ENCODE measurements around the gene RNU7-1.

RNU7-1 gene

GRCh38 chr12:6955108-6956020, 11.7 kb downstream of the RNU7-1 start:
- DNase-seq (ENCODE audit: low read depth): no peak
- no peak overlapping the region for H3K4me3 ChIP-seq (ENCODE audit: low read length)
- TF ChIP-seq, protein P1, sequence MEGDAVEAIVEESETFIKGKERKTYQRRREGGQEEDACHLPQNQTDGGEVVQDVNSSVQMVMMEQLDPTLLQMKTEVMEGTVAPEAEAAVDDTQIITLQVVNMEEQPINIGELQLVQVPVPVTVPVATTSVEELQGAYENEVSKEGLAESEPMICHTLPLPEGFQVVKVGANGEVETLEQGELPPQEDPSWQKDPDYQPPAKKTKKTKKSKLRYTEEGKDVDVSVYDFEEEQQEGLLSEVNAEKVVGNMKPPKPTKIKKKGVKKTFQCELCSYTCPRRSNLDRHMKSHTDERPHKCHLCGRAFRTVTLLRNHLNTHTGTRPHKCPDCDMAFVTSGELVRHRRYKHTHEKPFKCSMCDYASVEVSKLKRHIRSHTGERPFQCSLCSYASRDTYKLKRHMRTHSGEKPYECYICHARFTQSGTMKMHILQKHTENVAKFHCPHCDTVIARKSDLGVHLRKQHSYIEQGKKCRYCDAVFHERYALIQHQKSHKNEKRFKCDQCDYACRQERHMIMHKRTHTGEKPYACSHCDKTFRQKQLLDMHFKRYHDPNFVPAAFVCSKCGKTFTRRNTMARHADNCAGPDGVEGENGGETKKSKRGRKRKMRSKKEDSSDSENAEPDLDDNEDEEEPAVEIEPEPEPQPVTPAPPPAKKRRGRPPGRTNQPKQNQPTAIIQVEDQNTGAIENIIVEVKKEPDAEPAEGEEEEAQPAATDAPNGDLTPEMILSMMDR (conservative IDR thresholded peaks at IDR 0.05; ENCODE audit: low read depth, low read length): no peak

DNA sequence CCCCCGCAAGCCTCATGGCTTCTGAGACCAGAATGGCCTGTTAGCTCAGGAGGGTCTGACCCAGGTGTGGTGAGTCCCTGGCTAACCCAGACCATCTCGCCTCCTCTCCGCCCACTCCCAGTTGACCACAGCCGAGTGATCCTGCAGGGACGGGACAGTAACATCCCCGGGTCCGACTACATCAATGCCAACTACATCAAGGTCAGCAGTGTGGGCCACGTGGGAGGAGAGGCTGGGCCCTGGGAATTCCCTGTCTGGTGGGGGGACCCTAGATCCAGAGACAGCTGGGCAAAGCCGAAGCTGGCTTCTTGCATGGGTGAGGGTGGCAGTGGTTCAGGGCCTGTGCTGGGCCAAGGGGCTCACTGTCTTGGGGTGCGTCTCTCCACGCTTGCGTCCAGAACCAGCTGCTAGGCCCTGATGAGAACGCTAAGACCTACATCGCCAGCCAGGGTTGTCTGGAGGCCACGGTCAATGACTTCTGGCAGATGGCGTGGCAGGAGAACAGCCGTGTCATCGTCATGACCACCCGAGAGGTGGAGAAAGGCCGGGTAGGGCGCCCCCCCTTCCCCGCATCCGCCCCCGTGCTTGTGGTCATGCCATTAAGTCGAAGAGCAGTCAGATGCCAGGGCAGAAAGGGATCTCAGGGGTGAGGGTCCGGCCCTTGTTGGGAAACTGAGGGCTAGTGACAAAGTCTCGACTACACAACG, 12.6 kb downstream of the RNU7-1 start:
- no peak for DNase-seq (ENCODE audit: low read depth)
- TF ChIP-seq, protein P1 (conservative IDR thresholded peaks at IDR 0.05; ENCODE audit: low read depth, low read length): no peak
- no peak overlapping the region for H3K4me3 ChIP-seq (ENCODE audit: low read length)

DNA sequence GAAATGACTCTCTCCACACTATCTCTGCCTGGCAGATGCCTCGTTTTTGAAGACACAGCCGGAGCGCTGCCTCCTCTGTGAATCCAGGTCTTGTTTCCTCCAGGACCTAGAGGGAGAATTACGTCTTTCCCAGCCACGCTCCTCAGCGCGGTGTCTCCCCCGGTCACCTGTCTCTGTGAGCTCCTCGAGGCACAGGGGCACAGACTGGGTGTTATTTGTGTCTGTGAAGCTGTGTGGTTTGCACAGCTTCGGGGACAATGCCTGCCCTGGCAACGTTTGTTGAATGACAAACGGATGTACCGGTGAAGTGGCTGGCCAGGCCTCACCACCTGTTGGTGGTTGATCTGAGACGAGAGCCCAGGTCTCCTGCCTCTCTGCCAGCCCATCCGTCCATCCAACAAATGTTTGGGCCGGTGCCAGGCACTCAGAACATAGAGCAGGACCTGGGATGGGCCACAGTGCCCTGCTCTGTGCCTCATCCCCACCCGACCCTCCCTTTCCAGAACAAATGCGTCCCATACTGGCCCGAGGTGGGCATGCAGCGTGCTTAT, 13.6 kb downstream of the RNU7-1 start:
- H3K4me3 ChIP-seq (ENCODE audit: low read length): no peak overlapping the region
- DNase-seq (ENCODE audit: low read depth): no peak
- TF ChIP-seq, protein P1 (conservative IDR thresholded peaks at IDR 0.05; ENCODE audit: low read depth, low read length): no peak

- TF ChIP-seq, protein P1 (conservative IDR thresholded peaks at IDR 0.05; ENCODE audit: low read depth, low read length): no peak
- no peak for DNase-seq (ENCODE audit: low read depth)
- no peak overlapping the region for H3K4me3 ChIP-seq (ENCODE audit: low read length)
Measured at GRCh38 chr12:6957741-6958608, 14.4 kb downstream of the RNU7-1 start.

DNA sequence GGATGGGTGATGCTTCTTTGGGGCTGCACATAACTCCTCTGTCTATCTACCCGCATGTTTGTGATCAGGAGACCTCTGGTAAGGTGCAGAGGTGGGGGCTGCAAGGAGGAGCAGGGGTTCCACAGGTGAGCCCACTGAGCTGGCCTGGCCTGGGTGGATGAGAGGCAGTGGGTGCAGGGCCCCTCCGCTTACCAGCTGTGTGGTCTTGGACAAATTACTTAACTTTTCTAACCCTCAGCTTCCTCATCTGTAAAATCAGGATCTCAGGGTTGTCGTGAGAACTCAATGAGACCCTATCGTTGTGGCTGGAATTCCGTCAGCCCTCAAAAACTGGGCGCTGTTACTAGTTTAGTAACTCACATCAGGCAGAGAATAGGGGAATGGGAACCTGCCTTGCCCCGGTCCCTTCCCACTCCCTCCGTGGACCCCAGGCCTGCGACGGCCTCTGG, 15.0 kb downstream of the RNU7-1 start:
- H3K4me3 ChIP-seq (ENCODE audit: low read length): no peak overlapping the region
- TF ChIP-seq, protein P1 (conservative IDR thresholded peaks at IDR 0.05; ENCODE audit: low read depth, low read length): no peak
- DNase-seq (ENCODE audit: low read depth): no peak

DNA sequence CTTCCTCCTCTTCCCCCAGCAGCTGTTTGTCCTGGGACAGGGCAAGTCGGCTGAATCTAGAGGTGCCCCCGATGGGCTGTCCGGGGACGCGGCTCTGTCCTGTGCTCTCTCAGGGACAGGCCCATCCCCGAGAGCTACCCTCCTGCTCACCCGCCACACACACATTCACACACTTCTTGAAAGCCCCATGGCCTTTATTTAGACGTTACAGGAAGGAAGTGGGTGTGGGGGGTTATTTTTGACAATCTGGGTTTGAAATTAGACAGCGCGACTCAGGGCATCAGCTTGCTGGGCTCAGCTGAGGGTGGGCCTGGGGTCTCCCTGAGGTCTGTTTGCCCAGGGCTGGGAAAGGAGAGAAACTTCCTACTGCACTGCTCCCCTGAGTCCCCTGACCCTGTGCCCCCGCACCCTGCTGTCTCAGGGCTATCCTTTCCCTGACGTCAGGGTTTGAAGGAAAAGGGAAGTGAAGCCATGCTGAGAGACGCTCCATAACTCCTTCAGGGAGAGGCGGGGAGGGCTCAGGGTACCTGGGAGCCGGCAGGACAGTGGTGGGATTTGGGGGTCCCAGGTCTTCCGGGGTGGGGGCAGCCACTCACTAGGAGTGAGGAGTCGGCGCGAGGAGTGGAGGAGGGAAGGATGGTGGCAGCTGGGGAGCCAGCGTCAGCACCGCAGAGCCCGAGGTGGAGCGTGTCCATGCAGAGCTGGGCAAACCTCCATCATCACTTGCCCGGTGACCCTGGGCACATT, 15.6 kb downstream of the RNU7-1 start:
- TF ChIP-seq, protein P1 (conservative IDR thresholded peaks at IDR 0.05; ENCODE audit: low read depth, low read length): no peak
- H3K4me3 ChIP-seq (ENCODE audit: low read length): no peak overlapping the region
- no peak for DNase-seq (ENCODE audit: low read depth)
